Smooth muscle cell (in vitro differentiated cells): ENCODE measurements around the gene PODNL1. TPM values are rescaled to one million over a fixed set of nuclear protein-coding genes. Genes with fewer than 3 reads are reported as not detected.
"Not testable (repeated sequence)": the region's sequence is repeated elsewhere in the genome, so short reads cannot be mapped to it uniquely, and the experiment has no call there.

Experiments used
- DNase-seq: peaks from one replicate; lab custom pipeline; 2025; ENCODE audit not compliant: unreplicated experiment; lab: John Stamatoyannopoulos, UW
- H2AFZ ChIP-seq: fragments of 200-600 bp; sonication (generic); 2 replicates; pipeline ENCODE4 v1.6.0; 2016; ENCODE audit warnings: antibody characterized with exemption, low read depth, mild to moderate bottlenecking
- H3F3A ChIP-seq: fragments of 200-600 bp; sonication (generic); 2 replicates; pipeline ENCODE4 v1.6.0; 2017; ENCODE audit warnings: antibody characterized with exemption, low read depth
- H3K27ac ChIP-seq: fragments of 200-600 bp; sonication (generic); 2 replicates; pipeline ENCODE4 v1.5.1; 2016; ENCODE audit warnings: low read depth, mild to moderate bottlenecking
- H3K27me3 ChIP-seq: fragments of 200-600 bp; sonication (generic); 2 replicates; pipeline ENCODE4 v1.6.1; 2016; ENCODE audit warnings: low read depth, mild to moderate bottlenecking
- H3K36me3 ChIP-seq: fragments of 200-600 bp; sonication (generic); 2 replicates; pipeline ENCODE4 v1.5.1; 2016; ENCODE audit warnings: low read depth
- H3K4me1 ChIP-seq: fragments of 200-600 bp; sonication (generic); 2 replicates; pipeline ENCODE4 v1.5.1; 2016; ENCODE audit warnings: low read depth
- H3K4me2 ChIP-seq: fragments of 200-600 bp; sonication (generic); 2 replicates; pipeline ENCODE4 v1.6.0; 2016; ENCODE audit warnings: mild to moderate bottlenecking
- H3K4me3 ChIP-seq: fragments of 200-600 bp; sonication (generic); 2 replicates; pipeline ENCODE4 v1.5.1; 2016; ENCODE audit warnings: mild to moderate bottlenecking
- H3K79me2 ChIP-seq: fragments of 200-600 bp; sonication (generic); 2 replicates; pipeline ENCODE4 v1.6.0; 2016; ENCODE audit warnings: low read depth, mild to moderate bottlenecking
- H3K9ac ChIP-seq: fragments of 200-600 bp; sonication (generic); 2 replicates; pipeline ENCODE4 v1.6.0; 2016; ENCODE audit warnings: low read depth
- H3K9me3 ChIP-seq: fragments of 200-600 bp; sonication (generic); replicated peaks from 2 replicates; pipeline ENCODE4 v1.5.1; 2016; ENCODE audit warnings: low read depth
- H4K20me1 ChIP-seq: fragments of 200-600 bp; sonication (generic); 2 replicates; pipeline ENCODE4 v1.6.0; 2016; ENCODE audit warnings: low read depth
- CTCF ChIP-seq: fragments of 200-600 bp; sonication (generic); IDR thresholded peaks from 2 replicates; pipeline ENCODE4 v1.5.1; 2017; ENCODE audit warnings: borderline replicate concordance, mild to moderate bottlenecking, antibody characterized with exemption; ENCODE audit not compliant: insufficient read depth, poor library complexity, severe bottlenecking
- WGBS: methylation state at CpG from one replicate; pipeline ENCODE4 v1.1.7; 2016; ENCODE audit warnings: low lambda C conversion rate; 5-methylcytosine and 5-hydroxymethylcytosine counted together
- polyA plus RNA-seq: library from polyadenylated mRNA; unstranded; fragments of >200 nt; fragmentation: Nextera tagmentation; extraction: Ambion mirVana; gene quantifications from 2 replicates; pipeline ENCODE4 v1.2.1, GENCODE V29; 2016
- total RNA-seq: library from RNA; depleted of rRNA; stranded (reverse); fragments of >200 nt; gene quantifications from 2 replicates; pipeline ENCODE4 v1.2.3, GENCODE V29; 2014

Gene PODNL1
- total and polyA plus RNA-seq, 2 experiments from 2014 or later: 8.9 to 53.9 TPM

GRCh38 chr19:13926715-13927114 is 11.5 kb downstream of the PODNL1 start:
- no peak for DNase-seq
- Histone ChIP-seq H4K20me1 (no peaks in the 10 kb centered on the region), H3K9ac (no peak overlapping the region), H3K27ac (no peak overlapping the region), H3K4me3 (no peak overlapping the region), H3K27me3 (no peaks in the 10 kb centered on the region), H3K79me2 (no peaks in the 10 kb centered on the region), H3K4me2 (no peak overlapping the region), H2AFZ (no peak overlapping the region), H3K9me3 (no peaks in the 10 kb centered on the region), H3F3A (no peaks in the 10 kb centered on the region), H3K36me3 (no peaks in the 10 kb centered on the region), H3K4me1 (no peaks in the 10 kb centered on the region)
- whole genome bisulfite sequencing: 98% methylated on average over 8 of the region's 8 CpGs
- no peak for TF ChIP-seq CTCF

GRCh38 chr19:13926010-13926409 is 12.2 kb downstream of the PODNL1 start:
- Histone ChIP-seq H3K4me3 (no peak overlapping the region), H3K79me2 (no peaks in the 10 kb centered on the region), H3K27me3 (no peaks in the 10 kb centered on the region), H3K4me2 (no peak overlapping the region), H3K36me3 (no peaks in the 10 kb centered on the region), H3K4me1 (no peaks in the 10 kb centered on the region), H3F3A (no peaks in the 10 kb centered on the region), H3K9me3 (no peaks in the 10 kb centered on the region), H3K9ac (no peak overlapping the region), H3K27ac (no peak overlapping the region), H4K20me1 (no peaks in the 10 kb centered on the region), H2AFZ (no peak overlapping the region)
- DNase-seq: no peak
- 90% methylated on average over 2 of the region's 4 CpGs for WGBS
- TF ChIP-seq CTCF: no peak

GRCh38 chr19:13923194-13923987 is 14.8 kb downstream of the PODNL1 start:
- Histone ChIP-seq H3K79me2 (no peaks in the 10 kb centered on the region), H4K20me1 (no peaks in the 10 kb centered on the region), H3F3A (no peaks in the 10 kb centered on the region), H3K9ac (no peak overlapping the region), H3K36me3 (no peaks in the 10 kb centered on the region), H3K9me3 (no peaks in the 10 kb centered on the region), H3K27me3 (no peaks in the 10 kb centered on the region), H2AFZ (no peak overlapping the region), H3K27ac (no peak overlapping the region), H3K4me1 (no peaks in the 10 kb centered on the region), H3K4me2 (no peak overlapping the region), H3K4me3 (no peak overlapping the region)
- TF ChIP-seq CTCF: no peak
- DNase-seq: no peak
- WGBS: 98% methylated on average over 27 of the region's 28 CpGs

- H3K27me3 ChIP-seq, H3K9me3 ChIP-seq, DNase-seq, H2AFZ ChIP-seq, H3K27ac ChIP-seq, H3K36me3 ChIP-seq, H3K4me1 ChIP-seq, H3K4me3 ChIP-seq, H4K20me1 ChIP-seq, H3F3A ChIP-seq, H3K79me2 ChIP-seq, H3K4me2 ChIP-seq, H3K9ac ChIP-seq: not testable (repeated sequence)
- over 99% methylated on average over 6 of the region's 6 CpGs for WGBS
These were observed 16.1 kb downstream of the PODNL1 start for GRCh38 chr19:13922118-13922517.
